Nephron progenitor cell (in vitro differentiated cells): Measurements from ENCODE around the gene BAZ1A.

ENCODE experiments used
- DNase-seq: peaks from one replicate; pipeline ENCODE4 v3.0.0; 2021
- H3K27ac Mint-ChIP-seq: 2 replicates; pipeline ENCODE4 v1.8.0; 2021; ENCODE audit warnings: mild to moderate bottlenecking, moderate library complexity, mixed read lengths
- H3K27me3 Mint-ChIP-seq: 2 replicates; pipeline ENCODE4 v1.8.0; 2021; ENCODE audit warnings: mild to moderate bottlenecking, low read depth, mixed read lengths; ENCODE audit not compliant: poor library complexity
- H3K36me3 Mint-ChIP-seq: 2 replicates; pipeline ENCODE4 v1.8.0; 2021; ENCODE audit warnings: low read depth, mixed read lengths
- H3K4me1 Mint-ChIP-seq: 2 replicates; pipeline ENCODE4 v1.8.0; 2021; ENCODE audit warnings: mixed read lengths
- H3K4me3 Mint-ChIP-seq: 2 replicates; pipeline ENCODE4 v1.8.0; 2021; ENCODE audit warnings: mild to moderate bottlenecking, moderate library complexity, mixed read lengths
- H3K9me3 Mint-ChIP-seq: 2 replicates; pipeline ENCODE4 v1.8.0; 2021; ENCODE audit warnings: mild to moderate bottlenecking, moderate library complexity, mixed read lengths
- CTCF ChIP-seq: fragments of 200-600 bp; sonication (generic); IDR thresholded peaks from 2 replicates; pipeline ENCODE4 v1.5.0; 2021; ENCODE audit warnings: antibody characterized with exemption

The BAZ1A gene

GRCh38 chr14:34785223-34786006 lies 89.7 kb downstream of the BAZ1A start:
- H3K9me3 Mint-ChIP-seq = no peaks in the 10 kb centered on the region
- no peaks in the 10 kb centered on the region for H3K4me1 Mint-ChIP-seq
- TF ChIP-seq CTCF = no peak
- no peak for DNase-seq
- no peak overlapping the region for H3K4me3 Mint-ChIP-seq
- no peak overlapping the region for H3K27ac Mint-ChIP-seq
- H3K36me3 Mint-ChIP-seq = peaks cover 70% of the 10 kb centered on the region
- H3K27me3 Mint-ChIP-seq = no peaks in the 10 kb centered on the region

- H3K9me3 Mint-ChIP-seq = no peaks in the 10 kb centered on the region
- TF ChIP-seq CTCF = no peak
- DNase-seq = no peak
- H3K4me1 Mint-ChIP-seq = no peaks in the 10 kb centered on the region
- no peak overlapping the region for H3K27ac Mint-ChIP-seq
- no peaks in the 10 kb centered on the region for H3K27me3 Mint-ChIP-seq
- peaks cover 73% of the 10 kb centered on the region for H3K36me3 Mint-ChIP-seq
- no peak overlapping the region for H3K4me3 Mint-ChIP-seq
Measured at GRCh38 chr14:34782031-34782430, 93.1 kb downstream of the BAZ1A start.

- H3K9me3 Mint-ChIP-seq = no peaks in the 10 kb centered on the region
- DNase-seq = no peak
- no peaks in the 10 kb centered on the region for H3K4me1 Mint-ChIP-seq
- H3K4me3 Mint-ChIP-seq = no peak overlapping the region
- no peak overlapping the region for H3K27ac Mint-ChIP-seq
- TF ChIP-seq CTCF = no peak
- peaks cover 74% of the 10 kb centered on the region for H3K36me3 Mint-ChIP-seq
- H3K27me3 Mint-ChIP-seq = no peaks in the 10 kb centered on the region
Measured at GRCh38 chr14:34781242-34781641, 93.9 kb downstream of the BAZ1A start.

GRCh38 chr14:34780646-34781045 lies 94.5 kb downstream of the BAZ1A start:
- H3K4me3 Mint-ChIP-seq = no peak overlapping the region
- no peak for DNase-seq
- H3K36me3 Mint-ChIP-seq = peaks cover 75% of the 10 kb centered on the region
- H3K27me3 Mint-ChIP-seq = no peaks in the 10 kb centered on the region
- H3K9me3 Mint-ChIP-seq = no peaks in the 10 kb centered on the region
- H3K4me1 Mint-ChIP-seq = no peaks in the 10 kb centered on the region
- no peak for TF ChIP-seq CTCF
- H3K27ac Mint-ChIP-seq = peak overlapping the region; percentile 10

- no peaks in the 10 kb centered on the region for H3K9me3 Mint-ChIP-seq
- H3K4me1 Mint-ChIP-seq = no peaks in the 10 kb centered on the region
- no peak overlapping the region for H3K27ac Mint-ChIP-seq
- TF ChIP-seq CTCF = no peak
- no peak overlapping the region for H3K4me3 Mint-ChIP-seq
- no peak for DNase-seq
- H3K27me3 Mint-ChIP-seq = no peaks in the 10 kb centered on the region
- peaks cover 75% of the 10 kb centered on the region for H3K36me3 Mint-ChIP-seq
Measured at GRCh38 chr14:34778744-34779143, 96.4 kb downstream of the BAZ1A start.

GRCh38 chr14:34776611-34777010 lies 98.5 kb downstream of the BAZ1A start:
- H3K4me3 Mint-ChIP-seq = no peak overlapping the region

More at GRCh38 chr14:34776611-34777010, 98.5 kb downstream of the BAZ1A start:
- no peaks in the 10 kb centered on the region for H3K4me1 Mint-ChIP-seq
- DNase-seq = no peak
- TF ChIP-seq CTCF = no peak
- no peak overlapping the region for H3K27ac Mint-ChIP-seq
- H3K9me3 Mint-ChIP-seq = no peaks in the 10 kb centered on the region
- H3K36me3 Mint-ChIP-seq = peaks cover 70% of the 10 kb centered on the region
- no peaks in the 10 kb centered on the region for H3K27me3 Mint-ChIP-seq
